SK-N-SH treated with all-trans-retinoic acid at 6 μM for 48 hours (cell line): ENCODE data around the gene MARCHF11.

ENCODE experiments used
- ATAC-seq: fragments of 200-7000 bp; cut with Tn5 transposase; 3 replicates; pipeline ENCODE4 v1.9.1; 2020; ENCODE audit warnings: mild to moderate bottlenecking, moderate library complexity
- ARNTL ChIP-seq: fragments of 450-650 bp; formaldehyde crosslinking; IDR thresholded peaks from 2 replicates; pipeline ENCODE4 v1.5.0; 2020; ENCODE audit warnings: low read depth, mild to moderate bottlenecking, moderate library complexity, borderline replicate concordance
- BACH2 ChIP-seq: fragments of 250-450 bp; sonication (Bioruptor Pico); IDR thresholded peaks from 2 replicates; pipeline ENCODE4 v1.9.0; 2021; ENCODE audit warnings: mild to moderate bottlenecking, borderline replicate concordance
- CSDC2 ChIP-seq: fragments of 250-450 bp; sonication (Bioruptor Pico); IDR thresholded peaks from 2 replicates; pipeline ENCODE4 v1.5.0; 2020; ENCODE audit warnings: mild to moderate bottlenecking, moderate library complexity
- ESRRG ChIP-seq: fragments of 250-450 bp; sonication (Bioruptor Pico); IDR thresholded peaks from 2 replicates; pipeline ENCODE4 v1.6.1; 2021; ENCODE audit warnings: mild to moderate bottlenecking
- GLIS3 ChIP-seq: fragments of 250-450 bp; sonication (Bioruptor Pico); IDR thresholded peaks from 2 replicates; pipeline ENCODE4 v1.5.0; 2020; ENCODE audit warnings: mild to moderate bottlenecking, moderate library complexity
- ISL1 ChIP-seq: fragments of 250-450 bp; sonication (Bioruptor Pico); IDR thresholded peaks from 2 replicates; pipeline ENCODE4 v2.1.2; 2022; ENCODE audit warnings: mild to moderate bottlenecking, moderate library complexity
- OSR1 ChIP-seq: fragments of 250-450 bp; sonication (Bioruptor Pico); IDR thresholded peaks from 2 replicates; pipeline ENCODE4 v1.8.0; 2022; ENCODE audit warnings: moderate library complexity, mild to moderate bottlenecking, inconsistent platforms
- PATZ1 ChIP-seq: fragments of 250-450 bp; sonication (Bioruptor Pico); IDR thresholded peaks from 2 replicates; pipeline ENCODE4 v1.8.0; 2020; ENCODE audit warnings: mild to moderate bottlenecking, moderate library complexity, borderline replicate concordance
- POU6F1 ChIP-seq: fragments of 250-450 bp; sonication (Bioruptor Pico); IDR thresholded peaks from 2 replicates; pipeline ENCODE4 v1.8.0; 2021; ENCODE audit warnings: low read depth, mild to moderate bottlenecking, moderate library complexity, borderline replicate concordance
- PPARA ChIP-seq: fragments of 250-450 bp; sonication (Bioruptor Pico); IDR thresholded peaks from 2 replicates; pipeline ENCODE4 v1.5.0; 2020; ENCODE audit warnings: mild to moderate bottlenecking, borderline replicate concordance
- SNAI2 ChIP-seq: fragments of 250-450 bp; sonication (Bioruptor Pico); IDR thresholded peaks from 2 replicates; pipeline ENCODE4 v1.5.0; 2020; ENCODE audit warnings: mild to moderate bottlenecking, moderate library complexity
- TCF4 ChIP-seq: fragments of 250-450 bp; sonication (Bioruptor Pico); IDR thresholded peaks from 2 replicates; pipeline ENCODE4 v1.8.0; 2021; ENCODE audit warnings: mild to moderate bottlenecking, moderate library complexity, borderline replicate concordance
- TOX ChIP-seq: fragments of 250-450 bp; sonication (Bioruptor Pico); IDR thresholded peaks from 2 replicates; pipeline ENCODE4 v1.8.0; 2021; ENCODE audit warnings: mild to moderate bottlenecking, moderate library complexity, borderline replicate concordance
- ZC3H10 ChIP-seq: fragments of 250-450 bp; sonication (Bioruptor Pico); IDR thresholded peaks from 2 replicates; pipeline ENCODE4 v1.5.1; 2021; ENCODE audit warnings: mild to moderate bottlenecking, moderate library complexity
- ZFP3 ChIP-seq: fragments of 250-450 bp; sonication (Bioruptor Pico); IDR thresholded peaks from 2 replicates; pipeline ENCODE4 v1.5.0; 2020; ENCODE audit warnings: mild to moderate bottlenecking, moderate library complexity
- ZFP30 ChIP-seq: fragments of 450-650 bp; formaldehyde crosslinking; IDR thresholded peaks from 2 replicates; pipeline ENCODE4 v1.5.0; 2022; ENCODE audit warnings: mild to moderate bottlenecking, moderate library complexity
- ZNF565 ChIP-seq: fragments of 450-650 bp; formaldehyde crosslinking; conservative IDR thresholded peaks from 2 replicates; pipeline ENCODE4 v1.5.0; 2020; ENCODE audit warnings: low read depth, mild to moderate bottlenecking, moderate library complexity
- ZNF70 ChIP-seq: fragments of 450-650 bp; formaldehyde crosslinking; IDR thresholded peaks from 2 replicates; pipeline ENCODE4 v1.5.0; 2020; ENCODE audit warnings: mild to moderate bottlenecking, moderate library complexity
- ZNF8 ChIP-seq: fragments of 450-650 bp; formaldehyde crosslinking; IDR thresholded peaks from 2 replicates; pipeline ENCODE4 v1.5.0; 2020; ENCODE audit warnings: mild to moderate bottlenecking, moderate library complexity
- TF ChIP-seq, protein P1 (sequence below): fragments of 250-450 bp; sonication (Bioruptor Pico); IDR thresholded peaks from 2 replicates; pipeline ENCODE4 v1.5.1; 2020; ENCODE audit warnings: low read depth, mild to moderate bottlenecking, moderate library complexity

The MARCHF11 gene

DNA sequence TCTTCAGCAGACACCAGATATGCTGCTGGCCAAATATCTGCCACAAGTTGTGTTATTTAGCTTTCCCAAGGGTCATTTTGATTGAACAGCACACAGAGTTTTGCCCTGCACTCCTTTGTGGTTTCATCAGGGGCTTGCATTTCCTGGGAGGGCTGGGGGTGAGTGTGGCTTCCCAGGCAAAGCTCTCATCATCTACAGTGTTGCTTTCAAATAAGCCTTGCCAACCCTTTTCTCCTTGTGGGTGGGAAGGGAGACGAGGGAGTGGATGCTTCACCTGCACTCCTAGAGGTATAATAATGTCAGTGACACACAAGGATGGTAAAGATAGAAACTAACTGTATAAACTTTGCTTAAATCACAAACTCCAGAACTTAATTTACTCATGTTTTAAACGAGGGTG is 107.0 kb downstream of the MARCHF11 start (continued):
- TF ChIP-seq PPARA: no peak
- no peak for TF ChIP-seq SNAI2 (CRISPR knock-in tag)
- no peak for TF ChIP-seq PATZ1 (CRISPR knock-in tag)
- no peak for TF ChIP-seq ZNF70 (CRISPR knock-in tag)
- TF ChIP-seq ZFP30 (CRISPR knock-in tag): no peak
- TF ChIP-seq, protein P1, sequence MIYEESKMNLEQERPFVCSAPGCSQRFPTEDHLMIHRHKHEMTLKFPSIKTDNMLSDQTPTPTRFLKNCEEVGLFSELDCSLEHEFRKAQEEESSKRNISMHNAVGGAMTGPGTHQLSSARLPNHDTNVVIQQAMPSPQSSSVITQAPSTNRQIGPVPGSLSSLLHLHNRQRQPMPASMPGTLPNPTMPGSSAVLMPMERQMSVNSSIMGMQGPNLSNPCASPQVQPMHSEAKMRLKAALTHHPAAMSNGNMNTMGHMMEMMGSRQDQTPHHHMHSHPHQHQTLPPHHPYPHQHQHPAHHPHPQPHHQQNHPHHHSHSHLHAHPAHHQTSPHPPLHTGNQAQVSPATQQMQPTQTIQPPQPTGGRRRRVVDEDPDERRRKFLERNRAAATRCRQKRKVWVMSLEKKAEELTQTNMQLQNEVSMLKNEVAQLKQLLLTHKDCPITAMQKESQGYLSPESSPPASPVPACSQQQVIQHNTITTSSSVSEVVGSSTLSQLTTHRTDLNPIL (CRISPR knock-in tag): no peak

GRCh38 chr5:16067415-16067814 is 112.2 kb downstream of the MARCHF11 start:
- no peak for TF ChIP-seq PPARA
- TF ChIP-seq ZC3H10 (CRISPR knock-in tag): no peak
- TF ChIP-seq ARNTL: no peak
- TF ChIP-seq, protein P1 (CRISPR knock-in tag): no peak
- no peak for TF ChIP-seq OSR1 (CRISPR knock-in tag)
- TF ChIP-seq GLIS3: no peak
- TF ChIP-seq PATZ1 (CRISPR knock-in tag): no peak
- TF ChIP-seq ZNF565 (CRISPR knock-in tag): no peak
- TF ChIP-seq ZFP30 (CRISPR knock-in tag): no peak
- TF ChIP-seq POU6F1 (CRISPR knock-in tag): no peak
- no peak for TF ChIP-seq ESRRG
- no peak for TF ChIP-seq TCF4 (CRISPR knock-in tag)
- no peak for TF ChIP-seq ZNF70 (CRISPR knock-in tag)
- no peak for TF ChIP-seq BACH2 (CRISPR knock-in tag)
- TF ChIP-seq ZNF8 (CRISPR knock-in tag): no peak
- no peak for TF ChIP-seq CSDC2
- no peak for TF ChIP-seq ISL1 (CRISPR knock-in tag)
- TF ChIP-seq TOX: no peak
- no peak for TF ChIP-seq ZFP3
- no peak for TF ChIP-seq SNAI2 (CRISPR knock-in tag)
- no peak for ATAC-seq

GRCh38 chr5:16066810-16067209 is 112.8 kb downstream of the MARCHF11 start:
- no peak for ATAC-seq

More at GRCh38 chr5:16066810-16067209, 112.8 kb downstream of the MARCHF11 start:
- no peak for TF ChIP-seq PPARA
- TF ChIP-seq PATZ1 (CRISPR knock-in tag): no peak
